CD1c-positive myeloid dendritic cell (primary cell): ENCODE measurements around the gene PPCDC.

ENCODE experiments used
- DNase-seq: peaks from one replicate; pipeline ENCODE4 v3.0.0-alpha.2; 2016; ENCODE audit errors: extremely low spot score

The PPCDC gene

DNA sequence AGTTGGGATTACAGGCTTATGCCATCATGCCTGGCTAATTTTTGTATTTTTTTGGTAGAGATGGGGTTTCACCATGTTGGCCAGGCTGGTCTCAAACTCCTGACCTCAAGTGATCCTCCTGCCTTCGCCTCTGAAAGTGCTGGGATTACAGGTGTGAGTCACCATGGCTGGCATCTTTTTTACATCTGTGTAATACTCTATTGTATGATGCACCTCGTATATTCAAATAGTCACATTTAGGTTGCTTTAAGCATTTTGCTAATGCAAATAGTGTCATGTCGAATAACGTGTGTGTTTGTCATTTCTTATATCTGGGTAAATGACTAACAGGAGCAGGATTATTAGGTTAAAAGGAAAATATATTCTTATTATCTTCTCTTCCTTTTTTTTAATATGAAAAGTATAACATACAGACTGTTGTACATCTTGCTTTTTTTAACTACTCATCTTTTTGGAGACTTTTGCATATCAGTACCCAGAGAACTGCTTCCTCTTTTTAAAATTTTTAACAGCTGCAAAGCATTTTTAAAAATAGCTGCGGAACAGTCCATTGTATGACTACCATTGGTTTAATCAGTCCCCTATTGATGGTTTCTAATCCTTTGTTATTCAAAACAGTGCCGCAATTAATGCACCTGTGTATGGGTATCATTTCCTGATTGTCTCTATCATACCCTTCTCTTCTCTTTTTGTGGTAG lies 14.6 kb upstream of the PPCDC start:
- DNase-seq = peak; percentile 43

- no peak for DNase-seq
Observed at GRCh38 chr15:75016431-75016830, 7.0 kb upstream of the PPCDC start.

DNA sequence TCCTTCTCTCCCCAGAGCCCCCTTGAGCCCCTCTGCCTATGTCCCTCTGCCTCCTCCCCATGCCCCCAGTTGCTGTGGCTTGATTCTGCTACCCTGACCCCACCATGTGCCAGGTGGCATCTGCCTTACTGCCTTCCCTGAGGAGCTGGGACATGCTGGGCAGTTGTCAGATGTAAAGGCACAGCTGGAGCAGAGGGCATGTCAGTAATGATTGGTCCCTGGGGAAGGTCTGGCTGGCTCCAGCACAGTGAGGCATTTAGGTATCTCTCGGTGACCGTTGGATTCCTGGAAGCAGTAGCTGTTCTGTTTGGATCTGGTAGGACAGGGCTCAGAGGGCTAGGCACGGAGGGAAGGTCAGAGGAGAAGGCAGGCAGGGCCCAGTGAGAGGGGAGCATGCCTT lies 3.5 kb upstream of the PPCDC start:
- DNase-seq = no peak

GRCh38 chr15:75021341-75021740 lies 2.0 kb upstream of the PPCDC start:
- no peak for DNase-seq

DNA sequence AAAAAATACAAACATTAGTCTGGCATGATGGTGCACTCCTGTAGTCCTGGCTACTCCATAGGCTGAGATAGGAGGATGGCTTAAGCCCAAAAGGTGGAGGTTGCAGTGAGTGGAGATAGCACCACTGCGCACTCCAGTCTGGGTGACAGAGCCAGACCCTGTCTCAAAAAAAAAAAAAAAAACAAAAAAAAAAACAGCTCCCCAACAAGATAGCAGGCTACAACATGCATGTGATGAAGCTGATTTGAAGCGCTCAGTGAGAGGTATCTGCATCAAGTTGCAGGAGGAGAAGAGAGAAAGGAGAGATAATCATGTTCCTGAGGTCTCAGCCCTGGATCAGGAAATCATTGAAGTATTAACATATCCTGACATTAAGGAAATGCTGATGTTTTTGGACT lies 608 bp upstream of the PPCDC start:
- DNase-seq = no peak

DNA sequence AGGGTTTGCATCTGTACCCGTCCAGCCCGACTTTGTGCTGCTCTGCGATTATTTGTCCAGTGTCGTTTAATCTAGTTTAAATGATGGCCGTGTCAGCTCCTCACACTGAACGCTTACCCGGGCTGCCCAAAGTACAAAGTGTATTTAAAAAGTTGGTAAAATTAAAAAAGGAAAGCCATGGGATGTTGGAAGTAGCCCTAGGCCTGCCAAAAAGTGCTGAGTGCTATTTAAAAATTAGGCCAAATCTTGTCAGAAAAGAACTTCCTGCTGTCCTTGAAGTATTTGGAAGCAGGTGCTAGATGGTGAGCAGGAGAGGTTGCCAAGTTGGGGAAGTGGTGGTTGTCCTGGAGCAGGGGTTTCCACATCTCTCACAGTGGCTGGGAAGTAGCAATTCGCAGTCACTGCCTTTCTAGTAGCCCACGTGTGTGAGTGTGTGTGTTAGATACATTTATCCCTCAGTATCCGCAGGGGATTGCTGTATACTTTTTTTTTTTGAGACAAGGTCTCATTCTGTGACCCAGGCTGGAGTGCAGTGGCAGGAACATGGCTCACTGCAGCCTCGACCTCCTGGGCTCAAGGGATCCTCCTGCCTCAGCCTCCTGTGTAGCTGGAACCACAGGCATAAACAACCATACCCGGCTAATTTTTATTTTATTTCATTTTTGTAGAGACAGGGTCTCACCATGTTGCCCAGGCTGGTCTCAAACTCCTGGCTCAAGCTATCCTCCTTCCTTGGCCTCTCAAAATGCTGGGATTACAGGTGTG lies 664 bp downstream of the PPCDC start:
- peak; percentile 76 for DNase-seq

DNA sequence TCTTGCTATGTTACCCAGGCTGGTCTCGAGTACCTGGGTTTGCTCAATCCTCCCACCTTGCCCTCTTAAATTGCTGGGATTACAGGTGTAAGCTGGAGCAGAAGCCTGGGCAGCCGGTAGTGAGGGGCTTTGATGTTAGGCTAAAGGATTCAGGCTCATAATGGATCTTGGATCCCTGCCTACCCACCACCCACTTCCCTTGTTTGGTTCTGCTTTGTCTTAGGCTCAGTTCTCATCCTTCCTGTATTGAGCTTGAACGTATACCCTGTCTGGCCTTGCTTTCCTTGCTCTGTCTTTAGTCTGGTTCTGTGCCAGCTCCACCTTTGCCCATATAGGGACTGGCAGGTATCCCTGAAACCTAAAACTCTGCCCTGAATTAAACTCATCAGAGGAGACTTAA lies 1.7 kb downstream of the PPCDC start:
- DNase-seq = peak; percentile 73

DNA sequence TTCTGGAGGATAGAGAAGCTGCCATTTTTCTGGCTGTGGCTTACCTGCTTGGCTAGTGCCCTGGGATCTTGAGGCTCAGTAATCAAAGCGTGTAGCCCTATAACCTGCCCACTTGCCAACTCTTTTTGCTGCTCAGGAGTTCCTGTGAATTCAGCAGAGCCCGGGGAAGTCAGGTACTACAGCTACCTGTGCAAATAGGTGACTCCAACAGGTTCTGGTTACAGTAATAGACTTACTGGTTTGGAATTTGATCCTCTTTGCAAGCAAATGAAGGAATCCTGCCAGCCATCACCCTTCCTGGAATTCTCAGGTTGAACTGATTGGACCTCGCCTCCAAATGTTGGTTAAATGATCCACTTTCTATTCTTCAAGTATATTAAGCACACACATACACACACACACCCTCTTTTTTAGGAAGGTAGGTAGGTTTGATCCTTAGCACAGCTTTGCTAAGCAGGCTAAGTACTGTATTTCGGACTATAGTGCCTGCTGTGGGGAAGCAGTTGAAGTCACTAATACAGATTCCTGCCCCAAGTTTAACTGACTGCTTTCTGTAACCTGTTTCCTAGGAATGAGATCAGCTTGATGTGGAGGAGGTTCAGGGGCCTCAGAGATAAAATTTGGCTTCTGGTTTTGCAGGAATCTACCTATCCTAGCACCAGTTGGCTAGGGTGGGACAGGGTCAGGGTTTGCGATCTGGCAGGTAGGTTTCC lies 2.3 kb downstream of the PPCDC start:
- DNase-seq = no peak

DNA sequence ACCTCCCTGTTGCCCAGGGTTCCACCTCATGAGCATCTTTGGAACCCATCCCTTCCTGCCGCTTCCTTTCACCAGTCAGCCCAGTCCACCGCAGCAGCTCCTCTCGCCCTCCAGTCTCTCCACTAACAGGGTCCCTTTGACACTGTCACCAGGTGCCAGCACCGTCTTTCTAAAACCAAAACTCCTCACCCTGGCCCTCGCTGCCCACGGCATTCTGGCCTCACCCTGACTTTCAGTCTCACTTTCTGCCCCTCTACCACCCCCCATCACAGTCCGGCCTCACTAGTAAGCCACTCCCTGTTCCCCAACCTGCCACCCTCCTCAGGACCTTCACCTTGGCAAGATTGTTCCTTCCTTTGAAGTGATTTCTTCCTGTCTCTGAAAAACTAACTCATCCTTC lies 4.2 kb downstream of the PPCDC start:
- DNase-seq = no peak

DNA sequence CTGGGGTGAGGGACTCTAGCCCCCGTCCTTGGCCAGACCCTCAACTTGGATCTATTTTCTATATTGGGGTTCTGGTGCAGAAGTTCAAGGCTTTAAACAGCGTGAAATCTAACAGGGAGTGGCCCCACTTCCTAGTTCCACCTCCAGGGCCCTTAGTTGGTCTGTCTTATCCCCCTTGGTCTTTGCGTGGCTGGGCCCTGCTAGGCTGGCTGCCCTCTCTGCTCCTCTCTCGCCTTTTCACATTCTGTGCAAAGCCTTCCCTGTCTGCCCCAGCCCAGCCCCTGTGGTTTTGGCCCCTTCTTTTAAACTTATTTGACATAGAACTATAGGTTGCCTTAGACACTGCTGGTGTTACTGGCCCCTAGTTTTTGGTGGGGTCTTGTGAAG lies 5.6 kb downstream of the PPCDC start:
- no peak for DNase-seq

DNA sequence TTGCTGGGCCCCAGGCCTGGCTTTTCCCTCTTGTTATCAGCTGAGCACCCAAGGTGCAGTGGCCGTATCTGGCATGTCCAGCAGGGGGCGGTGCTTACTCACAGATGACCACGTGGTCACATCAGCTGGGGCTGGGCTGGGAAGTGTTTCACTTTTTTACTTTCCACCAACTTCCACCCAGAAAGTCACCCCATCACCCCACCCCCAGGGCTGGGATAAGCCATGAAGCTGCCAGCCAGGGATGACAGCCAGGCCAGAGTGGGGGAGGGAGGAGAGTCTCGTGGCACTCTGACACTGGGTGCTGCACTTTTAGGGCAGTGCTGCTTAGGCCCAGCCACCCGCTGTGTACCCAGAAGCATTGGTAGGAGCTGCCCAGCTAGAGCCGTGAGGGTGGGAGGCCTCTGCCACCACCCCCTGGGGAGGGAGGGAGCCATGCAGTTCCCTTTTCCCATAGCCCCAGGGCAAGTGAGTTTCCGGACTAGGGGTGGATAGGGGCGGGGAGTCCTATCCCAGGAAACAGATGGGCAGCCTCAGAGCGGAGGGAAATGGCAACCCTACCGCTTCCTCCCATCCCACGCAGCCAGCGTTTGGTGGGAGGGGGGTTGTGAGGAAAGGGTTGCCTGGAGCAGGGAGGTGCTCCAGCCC lies 6.1 kb downstream of the PPCDC start:
- peak; percentile 93 for DNase-seq

DNA sequence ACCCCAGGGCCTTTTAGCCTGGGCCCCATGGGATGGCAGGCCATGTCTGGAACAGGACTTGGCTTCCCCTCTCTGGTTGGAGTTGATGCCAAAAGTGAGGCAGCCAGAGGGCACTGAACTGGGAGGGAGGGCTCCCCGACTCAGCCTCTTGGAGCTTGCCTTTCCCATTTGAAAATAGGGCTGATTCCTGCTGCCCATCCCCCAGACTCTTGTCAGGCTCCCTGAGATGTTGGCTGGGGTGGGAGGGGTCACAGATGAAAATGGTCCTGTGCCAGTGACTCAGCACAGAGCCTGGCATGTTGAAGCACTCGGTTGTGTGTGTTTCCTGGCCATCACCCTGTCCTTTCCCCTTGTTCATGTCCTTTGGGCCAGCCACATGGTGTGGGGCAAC lies 6.6 kb downstream of the PPCDC start:
- DNase-seq = peak; percentile 43

- DNase-seq = no peak
Observed at GRCh38 chr15:75030424-75030823, 7.0 kb downstream of the PPCDC start.

DNA sequence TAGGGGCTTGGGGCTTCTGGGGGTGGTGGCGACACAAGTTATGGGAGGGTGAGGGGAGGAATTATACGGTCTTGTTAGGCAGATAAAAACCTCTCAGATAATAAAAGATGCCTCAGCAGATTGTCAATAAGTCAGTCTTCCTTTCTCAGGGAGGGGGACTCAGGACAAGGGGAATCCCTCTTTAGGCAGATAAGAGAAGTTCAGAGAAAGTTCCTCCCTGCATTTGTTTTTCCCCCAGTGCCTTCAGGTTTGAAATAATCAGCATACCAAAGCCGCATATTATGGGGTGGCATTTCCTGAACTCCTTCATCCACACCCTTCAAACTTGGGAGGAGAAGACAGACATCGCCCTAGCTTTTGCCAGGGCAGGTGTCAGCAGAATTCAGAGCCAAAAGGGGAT lies 8.5 kb downstream of the PPCDC start:
- DNase-seq = no peak

DNA sequence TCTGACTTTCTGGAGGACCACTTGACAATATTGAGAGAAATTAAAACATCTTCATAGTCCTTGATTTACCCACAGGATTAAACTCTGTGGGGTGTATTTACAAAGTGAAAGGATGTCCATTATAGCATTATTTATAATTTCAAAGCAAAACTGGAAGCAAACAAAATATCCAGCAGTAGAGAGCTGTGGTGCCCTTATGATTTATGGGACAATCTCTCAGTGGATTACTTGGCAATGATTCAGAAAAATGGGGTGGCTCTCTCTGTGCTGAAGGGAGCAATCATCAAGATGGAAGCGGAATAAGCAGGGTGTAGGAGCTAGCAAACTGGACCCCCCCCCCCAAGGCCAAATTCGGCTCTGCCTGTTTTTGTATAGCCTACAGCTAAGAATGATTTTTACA lies 9.0 kb downstream of the PPCDC start:
- DNase-seq = no peak

DNA sequence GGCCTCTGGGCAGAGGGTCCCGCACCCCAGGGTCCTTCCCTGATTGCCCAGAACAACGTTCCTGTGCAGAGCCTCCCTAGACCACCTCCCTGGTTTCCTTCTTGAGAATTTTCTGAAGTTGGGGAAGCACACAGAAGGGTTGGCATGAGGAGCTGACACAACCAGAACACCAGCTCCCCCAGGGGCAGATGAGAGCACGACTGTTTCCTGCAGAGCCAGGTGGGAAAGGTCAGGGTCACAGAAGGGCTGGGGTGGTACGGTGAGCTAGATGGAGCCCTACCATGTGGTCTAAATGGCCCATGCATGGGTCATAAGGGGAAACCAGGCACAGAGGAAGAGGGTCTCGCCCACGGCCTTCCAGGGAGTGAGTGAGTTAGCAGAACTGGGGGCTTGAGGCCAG lies 10.4 kb downstream of the PPCDC start:
- peak; percentile 12 for DNase-seq

- peak; percentile 78 for DNase-seq
Observed at GRCh38 chr15:75034615-75035014, 11.2 kb downstream of the PPCDC start.

DNA sequence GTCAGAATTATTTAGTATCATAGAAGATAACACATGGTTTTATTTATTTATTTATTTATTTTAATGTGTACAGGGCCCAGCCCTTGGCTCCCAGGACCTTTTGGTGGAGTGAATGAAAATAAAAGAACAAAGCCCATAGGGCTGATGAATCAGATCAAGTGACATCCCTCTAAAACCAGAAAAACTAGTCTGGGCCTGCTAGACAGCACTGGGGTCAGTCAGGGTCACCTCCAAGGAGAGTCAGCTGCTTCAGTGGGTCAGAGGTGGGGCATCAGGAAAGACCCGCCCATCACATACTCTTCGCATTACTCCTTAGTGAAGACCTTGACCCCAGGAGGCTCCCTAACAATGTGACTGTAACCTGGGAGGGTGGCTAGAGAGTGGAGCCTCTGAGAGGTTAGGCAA lies 12.8 kb downstream of the PPCDC start:
- no peak for DNase-seq

DNA sequence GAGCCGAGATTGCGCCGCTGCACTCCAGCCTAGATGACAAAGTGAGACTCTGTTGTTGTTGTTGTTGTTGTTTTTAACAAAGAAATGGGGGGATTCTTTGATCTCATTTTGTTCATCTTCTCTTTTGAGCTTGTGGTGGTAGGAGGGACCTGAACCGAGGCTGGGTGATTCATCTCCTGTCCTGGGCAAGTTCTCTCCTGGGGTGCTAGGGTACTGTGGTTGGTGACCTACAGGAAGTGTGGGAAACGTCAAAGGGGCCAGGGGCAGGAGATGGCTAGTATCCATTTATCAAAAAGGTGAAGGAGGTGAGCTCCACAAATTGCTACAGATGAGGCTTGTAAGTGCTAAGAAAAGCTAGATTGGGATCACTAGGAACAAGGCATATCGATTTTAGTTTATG lies 14.3 kb downstream of the PPCDC start:
- DNase-seq = no peak

DNA sequence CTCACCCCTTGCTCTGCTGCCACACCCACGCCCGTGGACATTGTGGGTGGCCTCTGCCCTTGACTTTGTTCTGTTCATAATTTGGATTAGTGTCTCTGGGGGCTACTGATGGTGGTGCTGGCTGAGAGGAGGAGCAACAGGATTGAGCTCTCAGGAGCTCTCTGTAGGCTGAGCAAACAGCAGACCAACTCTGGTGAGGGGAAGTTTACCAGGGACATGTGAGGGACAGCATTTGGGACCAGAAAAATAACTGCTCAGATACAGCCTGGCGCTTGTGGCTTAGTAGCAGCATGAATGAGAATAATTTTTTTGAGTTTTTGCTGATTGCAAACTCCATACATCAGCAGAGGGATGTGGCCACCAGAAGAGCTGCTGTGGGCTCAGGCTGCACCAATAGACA lies 14.8 kb downstream of the PPCDC start:
- DNase-seq = no peak

DNA sequence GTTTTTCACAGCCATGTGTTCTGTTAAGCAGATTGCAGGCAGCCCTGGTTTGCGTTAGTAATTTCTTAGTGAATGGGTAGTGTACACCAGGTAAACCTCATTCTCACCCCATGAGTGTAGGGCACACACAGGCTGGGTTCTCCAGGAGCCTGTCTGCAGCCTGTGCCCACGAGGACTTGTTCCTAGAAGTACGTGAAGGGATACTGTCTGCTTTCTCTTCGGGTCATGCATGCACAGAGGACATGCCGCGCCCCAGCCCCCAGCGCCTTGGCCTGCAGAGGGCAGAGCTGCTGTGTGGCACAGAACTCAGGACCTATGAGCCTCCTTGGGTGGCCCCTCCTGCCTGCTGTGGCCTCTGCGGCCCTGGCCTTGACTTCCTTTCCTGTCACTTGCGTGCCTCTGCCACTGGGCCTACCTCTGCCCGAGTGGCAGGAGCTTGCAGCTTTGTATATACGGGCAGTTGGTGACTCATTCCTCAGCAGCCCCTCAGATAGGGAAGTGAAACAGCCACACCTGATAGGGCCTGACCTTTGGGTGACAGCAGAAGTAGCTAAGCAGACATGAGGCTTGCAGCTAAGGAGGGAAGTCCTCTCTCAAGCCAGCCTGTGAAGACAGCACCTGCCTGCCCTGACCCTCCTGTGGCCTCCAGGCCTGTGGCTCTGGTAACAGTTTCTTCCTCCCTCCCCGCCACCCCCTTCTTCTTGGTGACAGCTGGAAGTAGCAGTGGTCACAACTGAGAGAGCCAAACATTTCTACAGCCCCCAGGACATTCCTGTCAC lies 19.5 kb downstream of the PPCDC start:
- peak; percentile 95 for DNase-seq
